SK-N-SH (cell line): ENCODE data around the gene AKTIP.

ENCODE experiments used
- CHD2 ChIP-seq: fragments of 150-350 bp; IDR thresholded peaks from 2 replicates; pipeline ENCODE4 v1.6.1; 2018; ENCODE audit warnings: low read length; ENCODE audit not compliant: partially characterized antibody
- NRF1 ChIP-seq: IDR thresholded peaks from 2 replicates; pipeline ENCODE4 v1.6.1; 2012; ENCODE audit warnings: low read depth, mild to moderate bottlenecking, low read length
- POLR2AphosphoS5 ChIP-seq: IDR thresholded peaks from 2 replicates; pipeline ENCODE4 v1.6.1; 2012; ENCODE audit warnings: low read depth, low read length
- RFX5 ChIP-seq: IDR thresholded peaks from 2 replicates; pipeline ENCODE4 v1.6.1; 2012; ENCODE audit warnings: mild to moderate bottlenecking, improper control_type of control experiment, low read length
- TAF1 ChIP-seq: IDR thresholded peaks from 2 replicates; pipeline ENCODE4 v1.6.1; 2012; ENCODE audit warnings: low read depth, mild to moderate bottlenecking, low read length, moderate library complexity, borderline replicate concordance
- TEAD4 ChIP-seq: IDR thresholded peaks from 2 replicates; pipeline ENCODE4 v1.4.0; 2012; ENCODE audit warnings: mild to moderate bottlenecking, borderline replicate concordance; ENCODE audit not compliant: insufficient read depth
- TF ChIP-seq, protein P1 (sequence below): fragments of 150-350 bp; IDR thresholded peaks from 2 replicates; pipeline ENCODE4 v1.6.1; 2017; ENCODE audit warnings: antibody characterized with exemption, low read length, low read depth, borderline replicate concordance
- TF ChIP-seq, protein P2 (sequence below): IDR thresholded peaks from 2 replicates; pipeline ENCODE4 v1.6.1; 2012; ENCODE audit warnings: mild to moderate bottlenecking, low read depth, low read length, moderate library complexity
- TF ChIP-seq, protein P3 (sequence below): fragments of 200-600 bp; sonication (generic); IDR thresholded peaks from 2 replicates; pipeline ENCODE4 v1.6.1; 2017; ENCODE audit warnings: antibody characterized with exemption, mild to moderate bottlenecking, moderate library complexity

DNA sequence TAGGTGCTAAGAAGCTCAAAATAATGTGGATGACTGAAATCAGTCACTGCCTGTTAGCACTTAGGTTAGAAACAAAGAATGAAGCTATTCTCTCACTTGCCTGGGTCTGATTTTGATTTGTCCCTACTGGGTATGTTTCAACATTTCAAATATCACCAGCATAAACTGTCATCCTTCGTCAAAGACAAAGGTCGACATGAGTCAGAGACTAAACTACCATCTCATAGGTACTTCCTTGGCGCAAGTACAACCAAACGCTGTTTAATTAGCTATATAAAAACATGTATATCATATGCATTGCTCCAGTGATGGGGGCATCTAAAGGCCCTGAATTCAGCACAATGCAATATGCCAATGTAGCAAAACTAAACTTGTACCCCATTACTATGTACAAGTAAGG, 4.0 kb downstream of the AKTIP start:
- TF ChIP-seq, protein P1, sequence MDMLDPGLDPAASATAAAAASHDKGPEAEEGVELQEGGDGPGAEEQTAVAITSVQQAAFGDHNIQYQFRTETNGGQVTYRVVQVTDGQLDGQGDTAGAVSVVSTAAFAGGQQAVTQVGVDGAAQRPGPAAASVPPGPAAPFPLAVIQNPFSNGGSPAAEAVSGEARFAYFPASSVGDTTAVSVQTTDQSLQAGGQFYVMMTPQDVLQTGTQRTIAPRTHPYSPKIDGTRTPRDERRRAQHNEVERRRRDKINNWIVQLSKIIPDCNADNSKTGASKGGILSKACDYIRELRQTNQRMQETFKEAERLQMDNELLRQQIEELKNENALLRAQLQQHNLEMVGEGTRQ: no peak
- TF ChIP-seq, protein P2, sequence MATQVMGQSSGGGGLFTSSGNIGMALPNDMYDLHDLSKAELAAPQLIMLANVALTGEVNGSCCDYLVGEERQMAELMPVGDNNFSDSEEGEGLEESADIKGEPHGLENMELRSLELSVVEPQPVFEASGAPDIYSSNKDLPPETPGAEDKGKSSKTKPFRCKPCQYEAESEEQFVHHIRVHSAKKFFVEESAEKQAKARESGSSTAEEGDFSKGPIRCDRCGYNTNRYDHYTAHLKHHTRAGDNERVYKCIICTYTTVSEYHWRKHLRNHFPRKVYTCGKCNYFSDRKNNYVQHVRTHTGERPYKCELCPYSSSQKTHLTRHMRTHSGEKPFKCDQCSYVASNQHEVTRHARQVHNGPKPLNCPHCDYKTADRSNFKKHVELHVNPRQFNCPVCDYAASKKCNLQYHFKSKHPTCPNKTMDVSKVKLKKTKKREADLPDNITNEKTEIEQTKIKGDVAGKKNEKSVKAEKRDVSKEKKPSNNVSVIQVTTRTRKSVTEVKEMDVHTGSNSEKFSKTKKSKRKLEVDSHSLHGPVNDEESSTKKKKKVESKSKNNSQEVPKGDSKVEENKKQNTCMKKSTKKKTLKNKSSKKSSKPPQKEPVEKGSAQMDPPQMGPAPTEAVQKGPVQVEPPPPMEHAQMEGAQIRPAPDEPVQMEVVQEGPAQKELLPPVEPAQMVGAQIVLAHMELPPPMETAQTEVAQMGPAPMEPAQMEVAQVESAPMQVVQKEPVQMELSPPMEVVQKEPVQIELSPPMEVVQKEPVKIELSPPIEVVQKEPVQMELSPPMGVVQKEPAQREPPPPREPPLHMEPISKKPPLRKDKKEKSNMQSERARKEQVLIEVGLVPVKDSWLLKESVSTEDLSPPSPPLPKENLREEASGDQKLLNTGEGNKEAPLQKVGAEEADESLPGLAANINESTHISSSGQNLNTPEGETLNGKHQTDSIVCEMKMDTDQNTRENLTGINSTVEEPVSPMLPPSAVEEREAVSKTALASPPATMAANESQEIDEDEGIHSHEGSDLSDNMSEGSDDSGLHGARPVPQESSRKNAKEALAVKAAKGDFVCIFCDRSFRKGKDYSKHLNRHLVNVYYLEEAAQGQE: no peak
- TF ChIP-seq, protein P3, sequence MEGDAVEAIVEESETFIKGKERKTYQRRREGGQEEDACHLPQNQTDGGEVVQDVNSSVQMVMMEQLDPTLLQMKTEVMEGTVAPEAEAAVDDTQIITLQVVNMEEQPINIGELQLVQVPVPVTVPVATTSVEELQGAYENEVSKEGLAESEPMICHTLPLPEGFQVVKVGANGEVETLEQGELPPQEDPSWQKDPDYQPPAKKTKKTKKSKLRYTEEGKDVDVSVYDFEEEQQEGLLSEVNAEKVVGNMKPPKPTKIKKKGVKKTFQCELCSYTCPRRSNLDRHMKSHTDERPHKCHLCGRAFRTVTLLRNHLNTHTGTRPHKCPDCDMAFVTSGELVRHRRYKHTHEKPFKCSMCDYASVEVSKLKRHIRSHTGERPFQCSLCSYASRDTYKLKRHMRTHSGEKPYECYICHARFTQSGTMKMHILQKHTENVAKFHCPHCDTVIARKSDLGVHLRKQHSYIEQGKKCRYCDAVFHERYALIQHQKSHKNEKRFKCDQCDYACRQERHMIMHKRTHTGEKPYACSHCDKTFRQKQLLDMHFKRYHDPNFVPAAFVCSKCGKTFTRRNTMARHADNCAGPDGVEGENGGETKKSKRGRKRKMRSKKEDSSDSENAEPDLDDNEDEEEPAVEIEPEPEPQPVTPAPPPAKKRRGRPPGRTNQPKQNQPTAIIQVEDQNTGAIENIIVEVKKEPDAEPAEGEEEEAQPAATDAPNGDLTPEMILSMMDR: no peak
- TF ChIP-seq CHD2 (no peak), TEAD4 (no peak), RFX5 (no peak), POLR2AphosphoS5 (no peak), NRF1 (no peak), TAF1 (no peak)
